OCI-LY7 (cell line): ENCODE data around the gene SKAP2.

Experiments
- EZH2phosphoT487 ChIP-seq: fragments of 200-600 bp; sonication (generic); IDR thresholded peaks from 2 replicates; pipeline ENCODE4 v1.6.1; 2018; ENCODE audit warnings: low read depth, borderline replicate concordance, mild to moderate bottlenecking, mixed run types, antibody characterized with exemption, low read length, moderate library complexity, mixed read lengths
- TF ChIP-seq, protein P1 (sequence below): fragments of 200-600 bp; sonication (generic); conservative IDR thresholded peaks from 2 replicates; pipeline ENCODE4 v1.5.1; 2014; ENCODE audit warnings: mild to moderate bottlenecking, antibody characterized with exemption, low read length, moderate library complexity, mixed read lengths

DNA sequence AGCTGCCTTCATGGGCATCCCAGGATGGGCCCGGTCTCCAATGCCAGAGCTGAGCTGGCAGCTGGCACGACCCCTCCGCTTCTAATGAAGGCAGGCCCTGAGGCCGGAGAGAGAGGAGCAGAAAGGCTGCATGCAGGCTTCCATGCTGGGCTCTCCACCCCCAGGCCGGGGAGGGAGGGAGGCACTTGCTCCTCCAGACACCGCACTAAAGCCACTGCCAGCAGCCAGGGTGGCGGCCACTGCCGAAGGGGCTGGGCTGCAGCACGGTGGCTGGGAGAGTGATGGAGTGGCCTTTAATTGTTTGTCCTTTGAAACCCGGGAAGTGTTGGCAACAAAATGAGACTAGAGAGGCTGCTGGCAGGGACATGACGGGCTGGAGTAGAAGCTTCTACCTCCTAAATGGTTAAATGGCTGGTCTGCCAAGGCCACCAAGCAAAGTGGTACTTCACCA, 236.5 kb downstream of the SKAP2 start:
- TF ChIP-seq, protein P1, sequence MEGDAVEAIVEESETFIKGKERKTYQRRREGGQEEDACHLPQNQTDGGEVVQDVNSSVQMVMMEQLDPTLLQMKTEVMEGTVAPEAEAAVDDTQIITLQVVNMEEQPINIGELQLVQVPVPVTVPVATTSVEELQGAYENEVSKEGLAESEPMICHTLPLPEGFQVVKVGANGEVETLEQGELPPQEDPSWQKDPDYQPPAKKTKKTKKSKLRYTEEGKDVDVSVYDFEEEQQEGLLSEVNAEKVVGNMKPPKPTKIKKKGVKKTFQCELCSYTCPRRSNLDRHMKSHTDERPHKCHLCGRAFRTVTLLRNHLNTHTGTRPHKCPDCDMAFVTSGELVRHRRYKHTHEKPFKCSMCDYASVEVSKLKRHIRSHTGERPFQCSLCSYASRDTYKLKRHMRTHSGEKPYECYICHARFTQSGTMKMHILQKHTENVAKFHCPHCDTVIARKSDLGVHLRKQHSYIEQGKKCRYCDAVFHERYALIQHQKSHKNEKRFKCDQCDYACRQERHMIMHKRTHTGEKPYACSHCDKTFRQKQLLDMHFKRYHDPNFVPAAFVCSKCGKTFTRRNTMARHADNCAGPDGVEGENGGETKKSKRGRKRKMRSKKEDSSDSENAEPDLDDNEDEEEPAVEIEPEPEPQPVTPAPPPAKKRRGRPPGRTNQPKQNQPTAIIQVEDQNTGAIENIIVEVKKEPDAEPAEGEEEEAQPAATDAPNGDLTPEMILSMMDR: no peak
- no peak for TF ChIP-seq EZH2phosphoT487
